ENCODE data around the gene XDH. TPM values are rescaled to one million over a fixed set of nuclear protein-coding genes. Genes with fewer than 3 reads are reported as not detected.

The XDH gene
- total RNA-seq, 4 donors from 2014 or later: 2.3 to 54.0 (median 39.0) TPM

DNA sequence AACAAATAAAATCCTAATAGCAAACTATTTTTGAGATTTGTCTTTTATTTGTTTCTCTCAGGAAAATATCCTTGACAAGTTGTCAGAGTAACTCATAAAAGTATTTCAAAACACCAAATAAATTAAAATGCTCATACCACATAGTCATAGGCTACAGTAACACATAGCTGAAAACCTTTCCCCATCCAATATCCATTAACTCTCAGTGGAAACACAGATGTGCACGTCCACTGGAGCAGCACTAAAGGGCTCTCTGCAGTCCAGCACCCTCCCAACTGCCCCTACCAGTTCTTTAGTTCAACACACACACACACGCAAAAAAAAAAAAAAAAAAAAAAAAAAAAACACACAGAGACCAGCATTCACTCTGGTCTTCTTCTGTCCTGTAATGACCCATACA lies 879 bp upstream of the XDH start:
- 48 to 65% methylated on average over 2 of the region's 2 CpGs for WGBS, 2 donors
- intact Hi-C loops (cut with DNase I): no loop called here
- H3K27ac ChIP-seq: peak overlapping the region in 3 of 4 donors; percentile 33 to 78 (median 53)
- peaks cover 0 to 31% (median 13%) of the 10 kb centered on the region in 3 donors for H3K4me1 ChIP-seq
- DNase-seq: no peak
- H3K36me3 ChIP-seq: no peaks in the 10 kb centered on the region
- no peaks in the 10 kb centered on the region for H3K27me3 ChIP-seq
- no peak overlapping the region for H3K4me3 ChIP-seq
- peaks cover 0 to 16% (median 0%) of the 10 kb centered on the region in 3 donors for H3K9me3 ChIP-seq
- no peak for TF ChIP-seq POLR2A (IDR thresholded peaks at IDR 0.05)
- TF ChIP-seq, protein P1, sequence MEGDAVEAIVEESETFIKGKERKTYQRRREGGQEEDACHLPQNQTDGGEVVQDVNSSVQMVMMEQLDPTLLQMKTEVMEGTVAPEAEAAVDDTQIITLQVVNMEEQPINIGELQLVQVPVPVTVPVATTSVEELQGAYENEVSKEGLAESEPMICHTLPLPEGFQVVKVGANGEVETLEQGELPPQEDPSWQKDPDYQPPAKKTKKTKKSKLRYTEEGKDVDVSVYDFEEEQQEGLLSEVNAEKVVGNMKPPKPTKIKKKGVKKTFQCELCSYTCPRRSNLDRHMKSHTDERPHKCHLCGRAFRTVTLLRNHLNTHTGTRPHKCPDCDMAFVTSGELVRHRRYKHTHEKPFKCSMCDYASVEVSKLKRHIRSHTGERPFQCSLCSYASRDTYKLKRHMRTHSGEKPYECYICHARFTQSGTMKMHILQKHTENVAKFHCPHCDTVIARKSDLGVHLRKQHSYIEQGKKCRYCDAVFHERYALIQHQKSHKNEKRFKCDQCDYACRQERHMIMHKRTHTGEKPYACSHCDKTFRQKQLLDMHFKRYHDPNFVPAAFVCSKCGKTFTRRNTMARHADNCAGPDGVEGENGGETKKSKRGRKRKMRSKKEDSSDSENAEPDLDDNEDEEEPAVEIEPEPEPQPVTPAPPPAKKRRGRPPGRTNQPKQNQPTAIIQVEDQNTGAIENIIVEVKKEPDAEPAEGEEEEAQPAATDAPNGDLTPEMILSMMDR (IDR thresholded peaks at IDR 0.05): no peak

DNA sequence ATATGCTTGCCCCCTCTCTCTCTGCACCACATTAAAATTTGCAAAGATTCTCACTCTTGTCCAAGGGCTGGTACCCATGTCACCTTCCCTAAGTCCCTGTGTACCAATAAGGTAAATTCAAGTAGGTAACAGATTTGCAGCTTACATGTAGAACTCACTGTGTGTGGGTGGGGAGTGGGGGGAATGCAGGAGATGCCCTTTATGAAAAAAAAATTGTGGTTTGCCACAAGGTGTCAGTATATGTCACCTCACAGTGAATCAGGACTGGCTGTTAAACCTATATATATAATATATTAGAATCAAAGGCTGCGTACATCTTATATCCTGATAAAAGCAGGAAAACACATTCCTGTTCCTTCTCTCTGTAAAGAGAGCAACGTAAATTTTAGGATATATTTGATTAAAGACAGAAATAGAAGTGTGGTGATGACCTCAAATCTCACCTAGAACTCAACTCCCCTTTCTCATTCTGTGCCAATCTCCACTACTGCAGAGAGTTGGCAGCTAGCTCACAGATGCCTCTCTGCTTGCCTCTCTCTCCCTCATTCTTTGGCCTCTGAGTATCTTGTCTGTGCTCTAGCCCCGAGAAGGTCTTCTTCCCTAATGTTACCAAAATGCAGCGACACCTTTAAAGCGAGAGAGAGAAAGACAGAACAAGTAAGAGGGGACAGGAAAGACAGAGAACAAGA lies 536 bp downstream of the XDH start:
- Histone ChIP-seq H3K27me3 (no peaks in the 10 kb centered on the region), H3K4me1 (peaks cover 0 to 31% (median 13%) of the 10 kb centered on the region in 3 donors), H3K27ac (peak overlapping the region in 3 of 4 donors; percentile 33 to 78 (median 53)), H3K9me3 (peaks cover 0 to 2% (median 0%) of the 10 kb centered on the region in 3 donors), H3K36me3 (no peaks in the 10 kb centered on the region), H3K4me3 (peak overlapping the region in 2 of 4 donors; percentile 8 to 43)
- TF ChIP-seq, protein P1 (IDR thresholded peaks at IDR 0.05): peak in 3 of 6 experiments; percentile 6 to 42 (median 18)
- TF ChIP-seq POLR2A (IDR thresholded peaks at IDR 0.05): no peak
- no peak for DNase-seq
- intact Hi-C loops (cut with DNase I): no loop called here
- 55 to 60% methylated on average over 5 of the region's 5 CpGs for WGBS, 2 donors

DNA sequence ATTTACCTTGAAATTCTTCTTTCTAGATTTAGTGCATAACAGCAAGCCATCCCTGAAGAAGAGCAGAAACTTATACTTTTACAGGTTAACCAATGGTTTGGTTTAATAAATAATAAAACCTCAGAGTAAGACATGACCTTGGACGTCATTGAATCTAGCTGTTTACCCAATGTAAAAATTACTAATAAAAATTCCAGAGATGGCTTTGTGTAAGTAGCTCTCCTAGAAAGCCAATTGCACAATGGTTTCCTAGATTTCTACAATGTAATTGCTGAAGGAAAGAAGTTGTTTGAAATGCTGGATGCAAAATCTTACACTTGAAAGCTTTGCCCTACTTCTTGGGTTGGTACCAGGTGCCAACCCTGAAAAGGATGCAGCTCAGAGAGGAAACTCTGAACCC lies 1.5 kb downstream of the XDH start:
- Histone ChIP-seq H3K27ac (no peak overlapping the region), H3K27me3 (no peaks in the 10 kb centered on the region), H3K36me3 (no peaks in the 10 kb centered on the region), H3K4me1 (peaks cover 0 to 31% (median 13%) of the 10 kb centered on the region in 3 donors), H3K4me3 (peak overlapping the region in 1 of 4 donors; percentile 43), H3K9me3 (no peaks in the 10 kb centered on the region)
- intact Hi-C loops (cut with DNase I): no loop called here
- TF ChIP-seq, protein P1 (IDR thresholded peaks at IDR 0.05): no peak
- no peak for TF ChIP-seq POLR2A (IDR thresholded peaks at IDR 0.05)
- no peak for DNase-seq
- 38 to 50% methylated on average over 1 of the region's 1 CpG for WGBS, 2 donors

DNA sequence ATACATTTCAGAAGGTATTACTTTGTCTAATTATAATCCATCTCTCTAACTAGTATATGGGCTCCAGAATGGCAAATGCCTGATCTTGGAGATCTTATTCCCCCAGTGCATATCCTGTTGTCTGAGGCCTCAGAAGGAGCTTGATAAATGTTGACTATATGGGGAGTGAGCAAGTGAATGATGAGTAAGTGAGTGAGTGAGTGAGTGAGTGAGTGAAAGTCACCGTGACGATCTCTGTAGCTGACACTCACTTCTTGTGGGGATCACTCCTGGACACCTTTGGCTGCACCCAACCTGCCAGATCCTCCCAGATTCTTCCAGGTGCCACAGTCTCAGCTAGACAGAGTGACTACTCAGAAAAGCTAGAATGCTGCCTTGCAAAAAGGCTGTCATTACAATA lies 2.8 kb downstream of the XDH start:
- no peak for DNase-seq
- 34 to 63% methylated on average over 2 of the region's 2 CpGs for WGBS, 2 donors
- TF ChIP-seq, protein P1 (IDR thresholded peaks at IDR 0.05): no peak
- TF ChIP-seq POLR2A (IDR thresholded peaks at IDR 0.05): no peak
- Histone ChIP-seq H3K9me3 (no peaks in the 10 kb centered on the region), H3K4me3 (no peak overlapping the region), H3K36me3 (no peaks in the 10 kb centered on the region), H3K4me1 (peaks cover 0 to 30% (median 13%) of the 10 kb centered on the region in 3 donors), H3K27me3 (no peaks in the 10 kb centered on the region), H3K27ac (no peak overlapping the region)
- intact Hi-C loops (cut with DNase I): no loop called here

DNA sequence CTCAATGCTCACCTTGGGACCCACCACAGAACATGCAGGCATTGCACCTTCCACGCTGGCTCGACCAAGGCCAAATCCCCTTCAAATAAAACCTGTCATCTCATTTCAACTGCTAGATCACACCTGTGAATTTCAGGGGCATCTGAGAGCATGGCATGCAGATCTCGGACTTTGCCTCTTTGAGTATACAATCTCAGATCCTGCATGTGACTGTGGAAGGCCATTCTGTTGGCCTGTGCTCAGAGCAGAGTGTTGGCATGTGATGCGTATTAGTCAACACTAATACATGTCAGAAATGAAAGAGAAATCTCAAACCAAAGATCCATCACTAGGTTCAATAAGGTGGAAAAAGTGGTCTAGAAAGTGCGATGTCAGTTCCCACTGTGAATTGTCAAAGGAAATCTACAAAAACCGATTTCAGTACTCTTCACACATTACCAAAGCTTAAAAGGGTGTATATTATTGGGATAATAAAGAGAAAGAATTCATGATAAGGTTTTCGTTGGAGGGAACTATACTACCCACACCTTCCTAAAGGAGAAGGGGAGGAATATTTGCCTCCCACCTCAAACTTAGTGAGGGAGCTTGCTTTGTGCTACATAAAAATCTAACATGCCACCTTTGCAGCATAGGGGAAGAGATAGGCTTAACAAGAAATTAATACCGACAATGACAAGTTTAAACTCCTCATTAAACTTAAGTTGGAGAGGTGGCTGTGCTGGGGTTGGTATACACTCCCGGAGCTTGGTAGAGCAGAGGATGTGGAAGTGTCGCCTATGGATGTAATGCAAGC lies 7.8 kb downstream of the XDH start:
- no peaks in the 10 kb centered on the region for H3K9me3 ChIP-seq
- TF ChIP-seq, protein P1 (IDR thresholded peaks at IDR 0.05): no peak
- no peak for TF ChIP-seq POLR2A (IDR thresholded peaks at IDR 0.05)
- H3K27me3 ChIP-seq: no peaks in the 10 kb centered on the region
- H3K4me3 ChIP-seq: no peak overlapping the region
- intact Hi-C loops (cut with DNase I): no loop called here
- peaks cover 0 to 9% (median 3%) of the 10 kb centered on the region in 3 donors for H3K4me1 ChIP-seq
- 74 to 87% methylated on average over 10 of the region's 10 CpGs for WGBS, 2 donors
- no peaks in the 10 kb centered on the region for H3K36me3 ChIP-seq
- no peak overlapping the region for H3K27ac ChIP-seq
- no peak for DNase-seq

All from esophagus squamous epithelium (tissue), 5 donors.